ENCODE measurements around the gene ADAMTS16. TPM values are rescaled to one million over a fixed set of nuclear protein-coding genes. Genes with fewer than 3 reads are reported as not detected.
A peak's percentile ranks its signal among the peaks of the same experiment; 100 is the strongest.

ADAMTS16 gene
- total and polyA plus RNA-seq, 3 experiments from 2014 or later, result not detected

DNA sequence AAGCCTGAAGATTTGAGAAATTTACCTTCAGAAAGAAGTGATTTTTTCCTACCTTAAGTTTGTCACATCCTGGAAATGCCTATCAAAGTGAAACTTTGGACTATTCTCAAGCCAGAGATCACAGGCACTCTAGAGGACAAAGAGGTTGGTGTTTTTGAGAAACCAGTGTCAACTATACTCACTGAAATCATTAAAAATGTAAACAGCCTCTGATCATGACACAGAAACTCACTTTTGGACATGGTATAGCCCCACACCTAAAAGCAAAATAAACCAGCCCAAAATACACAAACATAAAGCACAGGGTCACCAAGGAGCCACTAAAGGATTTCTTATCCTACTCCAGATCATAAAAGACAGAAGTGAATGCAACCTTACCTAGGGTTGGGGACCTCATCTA, 216.6 kb downstream of the ADAMTS16 start:
- H3K9me3 Mint-ChIP-seq, result no peaks in the 10 kb centered on the region
- no peaks in the 10 kb centered on the region for H3K27me3 ChIP-seq (ENCODE audit: insufficient read depth, low read length, poor library complexity, severe bottlenecking)
- CTCF ChIA-PET, result no interaction called here
- no peak overlapping the region for H3K4me3 Mint-ChIP-seq
- POLR2A ChIA-PET, result no interaction called here
- no peaks in the 10 kb centered on the region for H3K4me1 ChIP-seq (ENCODE audit: insufficient read depth, low read length)
- H3K27ac ChIP-seq (ENCODE audit: low read depth, low read length), result no peak overlapping the region
- no peaks in the 10 kb centered on the region for H3K36me3 ChIP-seq (ENCODE audit: insufficient read depth, low read length)
- H3K4me3 ChIP-seq (ENCODE audit: low read length), result no peak overlapping the region
- no peak overlapping the region for H3K27ac Mint-ChIP-seq
- no peaks in the 10 kb centered on the region for H3K9me3 ChIP-seq (ENCODE audit: low read length)
- no peaks in the 10 kb centered on the region for H3K4me1 Mint-ChIP-seq
- peaks cover 0 to 6% (median 0%) of the 10 kb centered on the region in 3 donors for H3K36me3 Mint-ChIP-seq
- DNase-seq, result no peak
- no peaks in the 10 kb centered on the region for H3K27me3 Mint-ChIP-seq

DNA sequence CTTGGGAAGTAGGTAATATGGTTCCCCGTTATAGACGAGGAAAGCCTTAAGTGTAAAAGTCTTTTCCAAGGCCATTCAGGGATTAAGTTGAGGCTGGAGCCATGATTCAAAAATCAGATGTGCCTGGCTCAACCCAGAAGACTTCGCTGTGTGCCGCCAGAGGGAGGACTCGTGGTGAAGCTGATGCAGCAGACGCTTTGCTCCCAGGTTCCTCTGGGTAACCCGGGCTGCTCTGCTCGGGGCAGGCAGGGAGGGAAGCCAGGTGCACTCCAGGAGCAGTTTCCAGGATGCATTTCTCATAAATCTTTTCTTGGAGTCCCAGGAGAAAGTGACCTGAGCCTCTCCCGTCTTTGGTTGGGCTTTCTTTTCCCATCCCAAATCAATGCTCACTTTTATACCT, 219.5 kb downstream of the ADAMTS16 start:
- DNase-seq, result no peak

DNA sequence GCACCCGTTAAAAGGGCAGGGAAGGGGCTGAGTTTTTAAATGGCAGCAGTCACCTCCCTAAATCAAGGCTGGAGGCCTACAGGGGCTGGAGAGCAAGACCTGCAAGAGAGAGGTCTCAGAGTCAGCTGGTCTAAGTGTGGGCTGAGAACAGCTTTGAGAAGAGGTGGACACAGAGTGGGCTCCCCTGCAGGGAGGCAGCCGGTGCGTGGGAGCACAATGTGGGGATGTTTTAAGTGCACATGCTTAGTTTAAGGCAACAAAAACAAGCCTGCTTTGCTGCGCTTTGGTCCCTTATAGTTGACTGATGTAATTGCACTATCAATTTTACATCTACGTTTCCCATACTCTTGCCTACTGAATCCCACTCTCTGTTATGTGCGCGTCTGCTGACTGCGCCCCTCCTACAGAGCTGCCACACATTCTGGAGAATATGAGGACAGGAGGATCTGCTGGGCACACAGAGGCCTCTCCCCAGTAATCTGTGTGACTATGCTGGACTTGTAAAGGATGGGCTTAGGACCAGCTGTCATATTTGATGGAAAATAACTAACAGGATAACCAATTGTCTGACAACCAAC, 220.3 kb downstream of the ADAMTS16 start:
- Mint-ChIP-seq H3K27ac (peak overlapping the region in 1 of 8 donors; percentile 58), H3K4me1 (no peaks in the 10 kb centered on the region), H3K4me3 (no peak overlapping the region), H3K36me3 (peaks cover 0 to 3% (median 0%) of the 10 kb centered on the region in 3 donors), H3K27me3 (no peaks in the 10 kb centered on the region), H3K9me3 (no peaks in the 10 kb centered on the region)
- CTCF ChIA-PET, result no interaction called here
- H3K27ac ChIP-seq (ENCODE audit: low read depth, low read length), result no peak overlapping the region
- no peaks in the 10 kb centered on the region for H3K4me1 ChIP-seq (ENCODE audit: insufficient read depth, low read length)
- no peaks in the 10 kb centered on the region for H3K36me3 ChIP-seq (ENCODE audit: insufficient read depth, low read length)
- no peaks in the 10 kb centered on the region for H3K9me3 ChIP-seq (ENCODE audit: low read length)
- DNase-seq, result no peak
- H3K4me3 ChIP-seq (ENCODE audit: low read length), result no peak overlapping the region
- no peaks in the 10 kb centered on the region for H3K27me3 ChIP-seq (ENCODE audit: insufficient read depth, low read length, poor library complexity, severe bottlenecking)
- POLR2A ChIA-PET, result no interaction called here

More for the DNA sequence above, 219.5 kb downstream of the ADAMTS16 start:
- ChIA-PET POLR2A (no interaction called here), CTCF (no interaction called here)
- peak overlapping the region in 1 of 7 donors; percentile 21 for H3K4me3 Mint-ChIP-seq
- no peaks in the 10 kb centered on the region for H3K9me3 Mint-ChIP-seq
- Histone ChIP-seq H3K36me3 (ENCODE audit: insufficient read depth, low read length) (no peaks in the 10 kb centered on the region), H3K27ac (ENCODE audit: low read depth, low read length) (no peak overlapping the region), H3K9me3 (ENCODE audit: low read length) (no peaks in the 10 kb centered on the region), H3K4me3 (ENCODE audit: low read length) (no peak overlapping the region), H3K4me1 (ENCODE audit: insufficient read depth, low read length) (no peaks in the 10 kb centered on the region), H3K27me3 (ENCODE audit: insufficient read depth, low read length, poor library complexity, severe bottlenecking) (no peaks in the 10 kb centered on the region)
- peaks cover 0 to 3% (median 0%) of the 10 kb centered on the region in 3 donors for H3K36me3 Mint-ChIP-seq
- H3K4me1 Mint-ChIP-seq, result no peaks in the 10 kb centered on the region
- H3K27me3 Mint-ChIP-seq, result no peaks in the 10 kb centered on the region
- no peak overlapping the region for H3K27ac Mint-ChIP-seq

DNA sequence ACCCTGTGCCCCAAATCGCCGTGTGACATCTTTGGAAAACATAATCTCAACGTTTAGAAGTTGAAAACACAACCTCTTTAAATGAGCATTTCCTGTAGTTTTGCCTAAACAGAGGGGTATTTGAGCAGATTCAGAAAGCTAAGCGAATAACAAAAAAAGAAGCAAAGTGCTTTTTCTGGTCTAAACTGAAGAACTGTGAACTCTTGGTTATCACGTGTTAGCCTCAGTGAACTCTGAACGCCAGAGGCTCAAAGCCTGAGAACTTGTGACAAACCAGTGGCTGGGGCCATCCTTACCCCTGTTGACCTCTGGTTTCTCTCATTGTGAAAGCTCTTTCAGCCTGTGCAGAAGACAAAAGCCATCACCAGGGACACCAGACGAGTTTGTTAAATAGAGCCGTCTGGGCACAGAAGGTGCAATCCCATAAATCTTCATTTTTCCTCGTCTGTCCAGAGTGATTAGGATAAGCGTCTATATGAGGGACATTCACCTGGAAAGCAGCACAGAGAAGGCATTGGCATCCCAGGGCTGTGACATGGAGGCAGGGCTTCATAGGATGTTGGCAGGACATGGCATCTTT, 220.9 kb downstream of the ADAMTS16 start:
- Mint-ChIP-seq H3K4me3 (no peak overlapping the region), H3K36me3 (peaks cover 0 to 3% (median 0%) of the 10 kb centered on the region in 3 donors), H3K4me1 (no peaks in the 10 kb centered on the region), H3K27me3 (no peaks in the 10 kb centered on the region), H3K27ac (no peak overlapping the region), H3K9me3 (no peaks in the 10 kb centered on the region)
- Histone ChIP-seq H3K27ac (ENCODE audit: low read depth, low read length) (no peak overlapping the region), H3K4me1 (ENCODE audit: insufficient read depth, low read length) (no peaks in the 10 kb centered on the region), H3K36me3 (ENCODE audit: insufficient read depth, low read length) (no peaks in the 10 kb centered on the region), H3K9me3 (ENCODE audit: low read length) (no peaks in the 10 kb centered on the region), H3K4me3 (ENCODE audit: low read length) (no peak overlapping the region), H3K27me3 (ENCODE audit: insufficient read depth, low read length, poor library complexity, severe bottlenecking) (no peaks in the 10 kb centered on the region)
- DNase-seq, result no peak
- ChIA-PET CTCF (no interaction called here), POLR2A (no interaction called here)

DNA sequence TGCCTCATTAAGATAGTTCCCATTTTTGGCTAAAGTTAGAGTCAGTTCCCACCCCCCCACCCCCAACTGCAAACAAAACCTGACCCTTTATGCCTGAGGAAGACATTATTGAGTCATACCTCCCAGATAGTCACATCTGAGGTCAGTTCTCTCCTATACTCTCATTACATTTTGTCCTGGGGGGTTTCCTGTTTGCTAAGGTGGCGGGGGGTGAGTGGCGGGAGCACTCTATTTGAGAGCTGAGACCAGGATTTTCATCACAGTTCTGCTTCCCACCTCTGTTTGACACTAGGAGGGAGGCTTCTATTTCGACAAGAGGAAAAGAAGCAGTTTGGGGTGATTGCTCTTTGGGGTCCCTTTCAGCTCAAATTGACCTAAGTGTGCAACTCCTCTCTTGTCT, 222.9 kb downstream of the ADAMTS16 start:
- no peak for DNase-seq
- POLR2A ChIA-PET, result no interaction called here
- Histone ChIP-seq H3K36me3 (ENCODE audit: insufficient read depth, low read length) (no peaks in the 10 kb centered on the region), H3K27me3 (ENCODE audit: insufficient read depth, low read length, poor library complexity, severe bottlenecking) (no peaks in the 10 kb centered on the region), H3K4me1 (ENCODE audit: insufficient read depth, low read length) (no peaks in the 10 kb centered on the region), H3K27ac (ENCODE audit: low read depth, low read length) (no peak overlapping the region), H3K4me3 (ENCODE audit: low read length) (no peak overlapping the region), H3K9me3 (ENCODE audit: low read length) (no peaks in the 10 kb centered on the region)
- Mint-ChIP-seq H3K27me3 (no peaks in the 10 kb centered on the region), H3K4me1 (no peaks in the 10 kb centered on the region), H3K27ac (no peak overlapping the region), H3K4me3 (no peak overlapping the region), H3K9me3 (no peaks in the 10 kb centered on the region), H3K36me3 (peaks cover 0 to 2% (median 0%) of the 10 kb centered on the region in 3 donors)
- CTCF ChIA-PET, result no interaction called here

DNA sequence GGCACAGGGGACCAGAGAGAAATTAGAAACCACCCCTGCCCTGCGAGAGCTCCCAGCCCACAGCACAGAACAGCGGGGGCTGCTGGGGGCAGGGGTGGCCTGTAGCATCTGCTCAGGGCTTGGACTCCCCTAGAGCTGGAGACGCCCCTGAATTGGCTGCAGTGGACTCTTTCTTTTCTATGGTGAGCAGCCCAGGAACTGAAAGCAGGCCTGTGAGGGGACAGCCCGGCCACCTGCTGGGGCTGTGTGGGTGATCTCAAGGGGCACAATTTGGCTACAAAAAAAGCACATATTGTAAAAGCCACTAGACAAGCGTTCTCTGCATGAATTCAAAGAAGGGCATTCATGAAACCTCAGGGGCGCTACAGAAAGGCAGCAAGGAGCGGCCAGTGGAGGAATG, 224.8 kb downstream of the ADAMTS16 start:
- H3K27ac ChIP-seq (ENCODE audit: low read depth, low read length), result no peak overlapping the region

DNA sequence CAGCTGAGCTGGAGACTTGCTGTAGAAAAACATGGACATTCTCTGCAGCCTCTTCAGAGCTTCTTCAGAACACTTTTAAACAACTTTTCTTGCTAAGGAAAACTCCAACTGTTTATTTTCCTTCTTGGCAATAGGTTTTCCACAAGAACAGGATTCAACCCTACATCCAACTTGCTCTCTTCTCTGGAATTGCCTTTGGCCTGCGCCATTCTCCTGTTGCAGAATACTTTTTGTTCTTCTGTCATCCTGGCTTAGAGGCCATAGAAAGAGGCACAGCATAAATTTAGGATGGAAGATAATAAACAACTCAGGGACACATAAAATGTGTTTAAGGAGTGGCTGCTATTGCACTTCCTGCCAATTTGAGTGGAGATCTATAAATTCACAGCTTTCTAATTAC, 227.6 kb downstream of the ADAMTS16 start:
- H3K4me3 Mint-ChIP-seq, result no peak overlapping the region
- Histone ChIP-seq H3K9me3 (ENCODE audit: low read length) (no peaks in the 10 kb centered on the region), H3K36me3 (ENCODE audit: insufficient read depth, low read length) (no peaks in the 10 kb centered on the region), H3K27ac (ENCODE audit: low read depth, low read length) (no peak overlapping the region), H3K4me1 (ENCODE audit: insufficient read depth, low read length) (no peaks in the 10 kb centered on the region), H3K27me3 (ENCODE audit: insufficient read depth, low read length, poor library complexity, severe bottlenecking) (no peaks in the 10 kb centered on the region), H3K4me3 (ENCODE audit: low read length) (no peak overlapping the region)
- no peak for DNase-seq
- H3K9me3 Mint-ChIP-seq, result no peaks in the 10 kb centered on the region
- ChIA-PET POLR2A (no interaction called here), CTCF (no interaction called here)
- H3K27ac Mint-ChIP-seq, result no peak overlapping the region
- H3K36me3 Mint-ChIP-seq, result no peaks in the 10 kb centered on the region
- H3K27me3 Mint-ChIP-seq, result no peaks in the 10 kb centered on the region
- no peaks in the 10 kb centered on the region for H3K4me1 Mint-ChIP-seq

More for the DNA sequence above, 224.8 kb downstream of the ADAMTS16 start:
- ChIA-PET POLR2A (no interaction called here), CTCF (no interaction called here)
- no peak for DNase-seq
- Mint-ChIP-seq H3K36me3 (no peaks in the 10 kb centered on the region), H3K27ac (no peak overlapping the region), H3K4me3 (no peak overlapping the region), H3K9me3 (no peaks in the 10 kb centered on the region), H3K4me1 (no peaks in the 10 kb centered on the region), H3K27me3 (no peaks in the 10 kb centered on the region)
- Histone ChIP-seq H3K4me1 (ENCODE audit: insufficient read depth, low read length) (no peaks in the 10 kb centered on the region), H3K27me3 (ENCODE audit: insufficient read depth, low read length, poor library complexity, severe bottlenecking) (no peaks in the 10 kb centered on the region), H3K36me3 (ENCODE audit: insufficient read depth, low read length) (no peaks in the 10 kb centered on the region), H3K9me3 (ENCODE audit: low read length) (no peaks in the 10 kb centered on the region), H3K4me3 (ENCODE audit: low read length) (no peak overlapping the region)

DNA sequence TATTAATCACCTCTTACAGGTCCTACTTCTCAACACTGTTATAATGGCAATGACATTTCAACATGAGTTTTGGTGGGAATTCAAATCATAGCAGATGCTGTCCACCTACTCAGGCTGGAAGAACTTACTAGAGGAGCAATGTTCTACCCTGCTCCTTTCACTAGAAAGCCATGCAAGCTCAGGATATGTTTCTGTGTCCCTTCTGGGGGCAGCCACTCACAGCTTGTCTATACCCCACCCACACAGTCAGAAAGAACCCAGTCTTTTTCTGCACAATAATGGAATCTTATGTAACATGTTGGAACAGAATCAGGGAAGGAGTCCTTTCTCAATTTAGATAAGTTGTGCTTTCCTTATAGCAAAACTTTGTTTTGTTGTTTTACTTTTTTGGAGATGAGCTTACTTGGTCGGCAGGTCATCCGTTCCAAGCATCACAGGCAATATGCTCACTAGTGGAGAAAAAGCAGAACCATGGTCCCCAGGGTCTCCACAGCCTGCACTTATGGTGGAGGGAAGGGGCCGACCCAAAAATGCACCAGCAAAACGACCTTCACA, 229.0 kb downstream of the ADAMTS16 start:
- no peaks in the 10 kb centered on the region for H3K9me3 ChIP-seq (ENCODE audit: low read length)
- Mint-ChIP-seq H3K4me1 (no peaks in the 10 kb centered on the region), H3K4me3 (no peak overlapping the region), H3K36me3 (peaks cover 0 to 6% (median 0%) of the 10 kb centered on the region in 3 donors), H3K27me3 (no peaks in the 10 kb centered on the region), H3K27ac (no peak overlapping the region), H3K9me3 (no peaks in the 10 kb centered on the region)
- H3K4me3 ChIP-seq (ENCODE audit: low read length), result no peak overlapping the region
- no peak overlapping the region for H3K27ac ChIP-seq (ENCODE audit: low read depth, low read length)
- no peaks in the 10 kb centered on the region for H3K36me3 ChIP-seq (ENCODE audit: insufficient read depth, low read length)
- POLR2A ChIA-PET, result no interaction called here
- no peak for DNase-seq
- no peaks in the 10 kb centered on the region for H3K27me3 ChIP-seq (ENCODE audit: insufficient read depth, low read length, poor library complexity, severe bottlenecking)
- CTCF ChIA-PET, result interaction anchor here (0.9 kb wide), 1 partner anchor 24 kb away, joined by 3 read pairs; no protein-coding TSS in a partner anchor
- H3K4me1 ChIP-seq (ENCODE audit: insufficient read depth, low read length), result no peaks in the 10 kb centered on the region

Data from CD8-positive, alpha-beta memory T cell (primary cell).